ENCODE results near the gene CNTNAP5. TPM values are rescaled to one million over a fixed set of nuclear protein-coding genes. Genes with fewer than 3 reads are reported as not detected.

The CNTNAP5 gene
- total and polyA plus RNA-seq, 2 of the 4 experiments (the other 2 are of a cell fraction), result not detected

- H4K8ac ChIP-seq (ENCODE audit: low read depth in 2 of 2, low read length in 2 of 2), result no peak overlapping the region
- no peaks in the 10 kb centered on the region for H3K4me1 ChIP-seq (ENCODE audit: control insufficient read depth, insufficient read depth, low read length)
- no peaks in the 10 kb centered on the region for H3K9me1 ChIP-seq (ENCODE audit: insufficient read depth, low read length)
- H2BK5ac ChIP-seq (ENCODE audit: low read depth, low read length, poor library complexity, severe bottlenecking), result no peak overlapping the region
- no peak overlapping the region for H3K23ac ChIP-seq (ENCODE audit: low read depth, low read length)
- no peak overlapping the region for H2BK15ac ChIP-seq (ENCODE audit: low read depth, low read length)
- H3K27ac ChIP-seq (ENCODE audit: insufficient read depth, low read length), result no peak overlapping the region
- no peak overlapping the region for H3K4me2 ChIP-seq (ENCODE audit: low read depth, low read length)
- no peak overlapping the region for H2BK120ac ChIP-seq (ENCODE audit: low read depth, low read length)
- no peaks in the 10 kb centered on the region for H3K36me3 ChIP-seq (ENCODE audit: control insufficient read depth, insufficient read depth, low read length)
- no peak overlapping the region for H2AK9ac ChIP-seq (replicated peaks; ENCODE audit: low read depth, low read length, poor library complexity)
- ATAC-seq (ENCODE audit: low read depth), result no peak
- WGBS, 2 experiments (ENCODE audit: extremely low coverage in 2 of 2, insufficient read length in 1 of 2), result 33% methylated on average over 1 of the region's 1 CpG; no CpG with 5 or more reads in 1 of the 2 experiments
- in situ Hi-C loops (cut with MboI; ENCODE audit: low sequenced_read_pairs) (no loop called here), intact Hi-C loops (cut with micrococcal nuclease) (no loop called here), dilution Hi-C loops (cut with HindIII; ENCODE audit: low sequenced_read_pairs, unreplicated experiment) (no loop called here)
- no peak overlapping the region for H4K91ac ChIP-seq (ENCODE audit: insufficient read depth, low read depth, low read length)
- no TSS peak for BruUV-seq (replicated peaks)
- no peaks in the 10 kb centered on the region for H3K27me3 ChIP-seq (ENCODE audit: control insufficient read depth, insufficient read depth, low read length)
- H3K9me3 ChIP-seq (ENCODE audit: control insufficient read depth, insufficient read depth, low read length), result peaks cover 5% of the 10 kb centered on the region
- no peak overlapping the region for H2AK5ac ChIP-seq (ENCODE audit: low read depth, low read length)
- H2BK20ac ChIP-seq (ENCODE audit: low read depth, low read length), result no peak overlapping the region
- DNase-seq, result no peak
- TF ChIP-seq CHD1 (IDR thresholded peaks at IDR 0.05; ENCODE audit: low read depth, low read length) (no peak), ELK1 (IDR thresholded peaks at IDR 0.05; ENCODE audit: borderline replicate concordance, low read depth, low read length) (no peak), FOS (IDR thresholded peaks at IDR 0.05; ENCODE audit: low read depth, low read length) (no peak), USF2 (IDR thresholded peaks at IDR 0.05; ENCODE audit: low read depth, low read length) (no peak), MXI1 (IDR thresholded peaks at IDR 0.05; ENCODE audit: borderline replicate concordance, low read depth, low read length) (no peak), CEBPB (IDR thresholded peaks at IDR 0.05; ENCODE audit: low read depth, low read length) (no peak), MAZ (IDR thresholded peaks at IDR 0.05; ENCODE audit: borderline replicate concordance, low read depth, low read length) (no peak), RCOR1 (IDR thresholded peaks at IDR 0.05; ENCODE audit: insufficient replicate concordance, low read length) (no peak), MAFK (IDR thresholded peaks at IDR 0.05; ENCODE audit: low read depth, low read length) (no peak)
- H3K56ac ChIP-seq (ENCODE audit: extremely low read depth, insufficient read depth, low read length), result no peak overlapping the region
- no peak overlapping the region for H3K4me3 ChIP-seq (ENCODE audit: insufficient read depth, low read depth, low read length)
- no peak overlapping the region for H2AFZ ChIP-seq (replicated peaks; ENCODE audit: low read length, poor library complexity)
- no peak overlapping the region for H3K14ac ChIP-seq (replicated peaks; ENCODE audit: low read depth, low read length)
- H3K18ac ChIP-seq (ENCODE audit: low read depth, low read length), result no peak overlapping the region
- POLR2A ChIA-PET (ENCODE audit: unreplicated experiment), result no interaction called here
- H3K4ac ChIP-seq (ENCODE audit: low read depth, low read length), result no peak overlapping the region
- H3K9ac ChIP-seq (ENCODE audit: low read depth, low read length), result no peak overlapping the region
- CTCF ChIA-PET, result no interaction called here
- no peaks in the 10 kb centered on the region for H4K20me1 ChIP-seq (ENCODE audit: insufficient read depth, low read length)
- no peaks in the 10 kb centered on the region for H3K79me1 ChIP-seq (ENCODE audit: low read depth in 1 of 2, low read length in 2 of 2)
- H4K5ac ChIP-seq (ENCODE audit: low read depth, low read length), result no peak overlapping the region
These were observed 232.0 kb downstream of the CNTNAP5 start for GRCh38 chr2:124257120-124257519.

All from IMR-90 (cell line).